Activated CD8-positive, alpha-beta memory T cell treated with anti-CD3 and anti-CD28 coated beads for 36 hours (primary cell): Measurements from ENCODE around the gene C2CD3. TPM values are rescaled to one million over a fixed set of nuclear protein-coding genes. Genes with fewer than 3 reads are reported as not detected.

Experiments used
- CTCF ChIA-PET: fragments of 350-600 bp; sonication (Branson Sonifier 250); formaldehyde crosslinking; loops from one replicate; lab custom pipeline; 2021; ENCODE audit warnings: antibody characterized with exemption; lab: Charles Lee
- POLR2A ChIA-PET: fragments of 350-600 bp; sonication (Branson Sonifier 250); formaldehyde crosslinking; loops from one replicate; lab custom pipeline; 2021; ENCODE audit warnings: antibody characterized with exemption; lab: Charles Lee
- total RNA-seq, 2 experiments: library from RNA; stranded (reverse); gene quantifications; one replicate each; pipeline ENCODE4 v1.2.3, GENCODE V29; 2021

Gene C2CD3
- total RNA-seq, 2 experiments from 2014 or later, result 34.3 to 35.3 TPM

- ChIA-PET CTCF (interaction anchor here (0.5 kb wide), 1 partner anchor 72 kb away, joined by 3 read pairs; no protein-coding TSS in a partner anchor), POLR2A (no interaction called here)
Measured at GRCh38 chr11:74013141-74013540, 157.7 kb downstream of the C2CD3 start.

- ChIA-PET CTCF (interaction anchor here (0.6 to 2.5 kb wide), 7 partner anchors 10 to 641 kb away, joined by 3 to 8 read pairs (median 4); no protein-coding TSS in a partner anchor), POLR2A (interaction anchor here (0.5 to 1.6 kb wide), 5 partner anchors 12 to 46 kb away, joined by 3 to 14 read pairs (median 10); no protein-coding TSS in a partner anchor)
Measured at GRCh38 chr11:74012074-74012809, 158.6 kb downstream of the C2CD3 start.

GRCh38 chr11:74011360-74012073 is 159.3 kb downstream of the C2CD3 start:
- POLR2A ChIA-PET, result interaction anchor here (0.5 to 1.6 kb wide), 5 partner anchors 11 to 45 kb away, joined by 3 to 14 read pairs (median 10); no protein-coding TSS in a partner anchor
- CTCF ChIA-PET, result interaction anchor here (0.6 to 2.5 kb wide), 6 partner anchors 9 to 640 kb away, joined by 3 to 8 read pairs (median 4); no protein-coding TSS in a partner anchor

- ChIA-PET POLR2A (interaction anchor here (0.7 to 1.6 kb wide), 5 partner anchors 15 to 39 kb away, joined by 3 to 10 read pairs (median 5); partner anchors contain the start of gene UCP2), CTCF (interaction anchor here (1.1 to 2.5 kb wide), 4 partner anchors 8 to 46 kb away, joined by 3 to 8 read pairs (median 5); no protein-coding TSS in a partner anchor)
Measured at GRCh38 chr11:74010306-74011300, 160.2 kb downstream of the C2CD3 start.

- CTCF ChIA-PET, result interaction anchor here (2.5 kb wide), 1 partner anchor 8 kb away, joined by 8 read pairs; no protein-coding TSS in a partner anchor
- POLR2A ChIA-PET, result interaction anchor here (0.7 to 1.5 kb wide), 4 partner anchors 15 to 38 kb away, joined by 3 to 6 read pairs (median 4); partner anchors contain the start of gene UCP2
Measured at GRCh38 chr11:74009675-74010305, 161.0 kb downstream of the C2CD3 start.

GRCh38 chr11:74009230-74009547 is 161.6 kb downstream of the C2CD3 start:
- ChIA-PET POLR2A (no interaction called here), CTCF (no interaction called here)

GRCh38 chr11:74008373-74009229 is 162.2 kb downstream of the C2CD3 start, which contains the start of gene UCP3:
Gene UCP3, minus strand, starts transcription at chr11:74009085. Its CDS starts 2,043 bp downstream, at chr11:74007042.
- POLR2A ChIA-PET, result interaction anchor here (1.2 kb wide), 1 partner anchor 17 kb away, joined by 5 read pairs; no protein-coding TSS in a partner anchor
- CTCF ChIA-PET, result no interaction called here

- POLR2A ChIA-PET, result interaction anchor here (1.2 kb wide), 1 partner anchor 18 kb away, joined by 5 read pairs; no protein-coding TSS in a partner anchor
Measured at GRCh38 chr11:74007691-74008372, 163.0 kb downstream of the C2CD3 start.

GRCh38 chr11:74006743-74007304 is 164.0 kb downstream of the C2CD3 start:
- POLR2A ChIA-PET, result no interaction called here
- CTCF ChIA-PET, result no interaction called here

More at GRCh38 chr11:74007691-74008372, 163.0 kb downstream of the C2CD3 start:
- CTCF ChIA-PET, result no interaction called here

GRCh38 chr11:74005721-74006517 is 164.9 kb downstream of the C2CD3 start:
- CTCF ChIA-PET, result interaction anchor here (1.1 to 1.3 kb wide), 2 partner anchors 11 to 42 kb away, joined by 3 to 4 read pairs; no protein-coding TSS in a partner anchor
- POLR2A ChIA-PET, result interaction anchor here (0.7 to 2.4 kb wide), 2 partner anchors 24 to 34 kb away, joined by 3 to 7 read pairs; no protein-coding TSS in a partner anchor

GRCh38 chr11:74004759-74005615 is 165.8 kb downstream of the C2CD3 start:
- CTCF ChIA-PET, result interaction anchor here (0.8 to 1.3 kb wide), 8 partner anchors 10 to 41 kb away, joined by 3 to 6 read pairs (median 3); partner anchors contain the start of gene UCP2
- POLR2A ChIA-PET, result interaction anchor here (0.7 to 2.4 kb wide), 3 partner anchors 23 to 33 kb away, joined by 3 to 7 read pairs (median 5); no protein-coding TSS in a partner anchor

GRCh38 chr11:74004046-74004695 is 166.6 kb downstream of the C2CD3 start:
- CTCF ChIA-PET, result interaction anchor here (0.8 to 1.3 kb wide), 6 partner anchors 15 to 40 kb away, joined by 3 to 6 read pairs (median 3); partner anchors contain the start of gene UCP2
- POLR2A ChIA-PET, result interaction anchor here (0.6 to 2.4 kb wide), 2 partner anchors 32 to 165 kb away, joined by 3 to 7 read pairs; no protein-coding TSS in a partner anchor

GRCh38 chr11:74002832-74003231 is 168.0 kb downstream of the C2CD3 start:
- CTCF ChIA-PET, result interaction anchor here (0.7 to 2.1 kb wide), 2 partner anchors 8 to 926 kb away, joined by 3 to 8 read pairs; no protein-coding TSS in a partner anchor
- POLR2A ChIA-PET, result no interaction called here
